Measurements from ENCODE around the gene CRYL1. TPM values are rescaled to one million over a fixed set of nuclear protein-coding genes. Genes with fewer than 3 reads are reported as not detected.

Gene CRYL1
- total RNA-seq, 5 donors from 2014 or later (not counting 1 experiment from before 2014, with no cell fraction given), result 12.3 to 21.5 (median 17.9) TPM

DNA sequence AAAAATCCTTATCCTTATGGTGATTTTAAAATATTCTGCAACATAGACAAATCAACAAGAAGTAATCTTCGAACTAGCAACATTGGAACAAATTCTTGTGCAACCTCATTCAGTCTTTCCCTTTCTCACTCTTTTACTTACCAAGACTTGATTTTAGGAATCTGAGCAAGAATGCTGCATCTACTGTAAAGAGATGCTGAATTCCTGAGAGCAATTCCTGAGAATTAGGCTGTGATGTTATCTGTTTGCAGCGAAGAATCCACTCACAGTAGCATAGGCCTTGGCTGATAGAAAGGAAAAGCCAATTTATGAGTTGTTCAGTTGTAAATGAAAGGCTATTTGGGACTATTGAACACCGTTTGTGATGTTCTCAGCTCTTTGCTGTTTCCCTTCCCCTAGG is 144.3 kb downstream of the CRYL1 start:
- ATAC-seq (replicated peaks in 1 of 4) (no peak), DNase-seq (no peak)
- Mint-ChIP-seq H3K9me3 (no peaks in the 10 kb centered on the region), H3K36me3 (no peaks in the 10 kb centered on the region), H3K27ac (no peak overlapping the region), H3K4me3 (no peak overlapping the region), H3K27me3 (peaks cover 2 to 3% of the 10 kb centered on the region in 2 donors), H3K4me1 (peaks cover 0 to 5% (median 0%) of the 10 kb centered on the region in 3 donors)
- Histone ChIP-seq H3K27me3 (replicated peaks in 1 of 2; ENCODE audit: control insufficient read depth in 2 of 2, extremely low read depth in 1 of 2, insufficient read depth in 2 of 2, low read length in 1 of 2) (no peaks in the 10 kb centered on the region), H3K9me3 (no peaks in the 10 kb centered on the region), H3K27ac (ENCODE audit: low read length) (no peak overlapping the region), H3K36me3 (ENCODE audit: control insufficient read depth in 2 of 2, extremely low read depth in 1 of 2, insufficient read depth in 1 of 2, low read length in 1 of 2) (no peaks in the 10 kb centered on the region), H3K4me1 (ENCODE audit: control insufficient read depth in 1 of 2, extremely low read depth in 1 of 2, insufficient read depth in 2 of 2, low read length in 2 of 2) (no peaks in the 10 kb centered on the region), H3K4me3 (ENCODE audit: control insufficient read depth in 1 of 2, extremely low read depth in 1 of 2, low read length in 1 of 2) (no peak overlapping the region)
- CTCF ChIA-PET, result no interaction called here
- WGBS (ENCODE audit: insufficient coverage), result 83% methylated on average over 1 of the region's 3 CpGs
- POLR2A ChIA-PET, result no interaction called here

DNA sequence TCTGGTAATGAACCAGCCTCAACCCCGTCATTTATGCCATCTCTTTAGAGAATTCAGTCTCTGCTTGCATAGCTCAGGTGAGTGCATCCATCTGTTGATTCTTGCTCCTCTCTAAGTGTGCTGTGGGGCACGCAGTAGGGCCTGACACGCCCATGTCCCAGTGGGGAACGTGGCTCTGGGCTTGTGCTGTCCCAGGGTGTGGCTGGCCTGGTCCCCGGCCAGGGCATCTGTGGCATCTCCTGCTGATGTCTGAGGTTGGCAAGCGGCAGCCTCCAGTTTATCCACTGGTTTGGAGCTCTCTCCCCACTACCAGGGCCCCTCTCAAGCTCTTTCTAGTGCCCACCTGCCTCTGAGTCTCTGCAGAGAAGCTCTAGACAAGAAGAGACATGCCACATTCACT is 146.9 kb downstream of the CRYL1 start:
- CTCF ChIA-PET, result no interaction called here
- H3K36me3 Mint-ChIP-seq, result no peaks in the 10 kb centered on the region
- no peaks in the 10 kb centered on the region for H3K9me3 ChIP-seq
- DNase-seq, result no peak
- no peak overlapping the region for H3K27ac ChIP-seq (ENCODE audit: low read length)
- no peaks in the 10 kb centered on the region for H3K4me1 ChIP-seq (ENCODE audit: control insufficient read depth in 1 of 2, extremely low read depth in 1 of 2, insufficient read depth in 2 of 2, low read length in 2 of 2)
- no peak for ATAC-seq (replicated peaks in 1 of 4)
- H3K27me3 ChIP-seq (replicated peaks in 1 of 2; ENCODE audit: control insufficient read depth in 2 of 2, extremely low read depth in 1 of 2, insufficient read depth in 2 of 2, low read length in 1 of 2), result no peaks in the 10 kb centered on the region
- peaks cover 0 to 2% of the 10 kb centered on the region in 2 donors for H3K27me3 Mint-ChIP-seq
- peaks cover 0 to 5% (median 0%) of the 10 kb centered on the region in 3 donors for H3K4me1 Mint-ChIP-seq
- 76% methylated on average over 4 of the region's 6 CpGs for WGBS (ENCODE audit: insufficient coverage)
- no peak overlapping the region for H3K4me3 ChIP-seq (ENCODE audit: control insufficient read depth in 1 of 2, extremely low read depth in 1 of 2, low read length in 1 of 2)
- POLR2A ChIA-PET, result no interaction called here
- H3K4me3 Mint-ChIP-seq, result no peak overlapping the region
- H3K9me3 Mint-ChIP-seq, result no peaks in the 10 kb centered on the region
- H3K27ac Mint-ChIP-seq, result no peak overlapping the region
- H3K36me3 ChIP-seq (ENCODE audit: control insufficient read depth in 2 of 2, extremely low read depth in 1 of 2, insufficient read depth in 1 of 2, low read length in 1 of 2), result no peaks in the 10 kb centered on the region

DNA sequence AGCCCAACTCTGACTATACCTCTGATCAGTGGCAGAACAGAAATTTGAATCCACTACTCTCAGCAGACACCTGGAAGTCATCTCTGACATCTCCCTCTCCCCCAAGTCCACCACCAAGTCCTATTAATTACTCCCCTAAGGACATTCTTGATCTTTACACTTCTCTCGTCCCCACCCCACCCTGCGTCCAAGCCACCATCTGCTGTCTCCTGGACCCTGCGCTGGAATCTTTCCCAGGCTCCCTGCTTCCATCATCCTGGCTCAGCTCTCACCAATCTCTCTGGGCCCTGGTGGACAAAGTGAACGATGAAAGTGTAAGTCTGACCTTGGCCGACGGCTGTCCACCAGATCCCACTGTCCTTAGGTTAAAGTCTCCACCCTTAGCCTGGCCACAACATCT is 147.9 kb downstream of the CRYL1 start:
- CTCF ChIA-PET, result no interaction called here
- WGBS (ENCODE audit: insufficient coverage), result 93% methylated on average over 3 of the region's 6 CpGs
- peaks cover 0 to 3% of the 10 kb centered on the region in 2 donors for H3K27me3 Mint-ChIP-seq
- Histone ChIP-seq H3K27me3 (replicated peaks in 1 of 2; ENCODE audit: control insufficient read depth in 2 of 2, extremely low read depth in 1 of 2, insufficient read depth in 2 of 2, low read length in 1 of 2) (no peaks in the 10 kb centered on the region), H3K36me3 (ENCODE audit: control insufficient read depth in 2 of 2, extremely low read depth in 1 of 2, insufficient read depth in 1 of 2, low read length in 1 of 2) (no peaks in the 10 kb centered on the region), H3K27ac (ENCODE audit: low read length) (no peak overlapping the region), H3K9me3 (no peaks in the 10 kb centered on the region), H3K4me3 (ENCODE audit: control insufficient read depth in 1 of 2, extremely low read depth in 1 of 2, low read length in 1 of 2) (no peak overlapping the region), H3K4me1 (ENCODE audit: control insufficient read depth in 1 of 2, extremely low read depth in 1 of 2, insufficient read depth in 2 of 2, low read length in 2 of 2) (no peaks in the 10 kb centered on the region)
- DNase-seq (no peak), ATAC-seq (replicated peaks in 1 of 4) (no peak)
- no peak overlapping the region for H3K27ac Mint-ChIP-seq
- H3K4me1 Mint-ChIP-seq, result no peaks in the 10 kb centered on the region
- POLR2A ChIA-PET, result interaction anchor here in 1 of 2 donors (0.5 kb wide), 1 partner anchor 1097 kb away, joined by 3 read pairs; no protein-coding TSS in a partner anchor
- no peaks in the 10 kb centered on the region for H3K9me3 Mint-ChIP-seq
- H3K36me3 Mint-ChIP-seq, result no peaks in the 10 kb centered on the region
- no peak overlapping the region for H3K4me3 Mint-ChIP-seq

DNA sequence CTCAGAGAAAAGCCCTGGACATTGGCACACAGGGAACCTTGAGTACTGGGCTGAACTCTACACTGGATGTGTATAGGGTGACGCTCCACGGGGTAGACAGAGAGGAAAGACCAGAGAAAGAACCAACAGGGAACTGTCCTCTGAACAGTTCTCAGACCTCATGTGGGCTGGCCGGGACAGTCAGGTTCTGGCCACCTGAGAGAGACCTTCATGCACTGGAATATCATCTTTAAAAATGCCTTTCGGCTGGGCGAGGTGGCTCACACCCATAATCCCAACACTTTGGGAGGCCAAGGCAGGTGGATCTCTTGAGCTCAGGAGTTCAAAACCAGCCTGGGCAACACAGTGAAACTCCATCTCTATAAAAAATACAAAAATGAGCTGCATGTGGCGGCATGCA is 149.8 kb downstream of the CRYL1 start:
- Histone ChIP-seq H3K27me3 (replicated peaks in 1 of 2; ENCODE audit: control insufficient read depth in 2 of 2, extremely low read depth in 1 of 2, insufficient read depth in 2 of 2, low read length in 1 of 2) (peaks cover 0 to 3% of the 10 kb centered on the region in 2 experiments), H3K27ac (ENCODE audit: low read length) (no peak overlapping the region), H3K36me3 (ENCODE audit: control insufficient read depth in 2 of 2, extremely low read depth in 1 of 2, insufficient read depth in 1 of 2, low read length in 1 of 2) (no peaks in the 10 kb centered on the region), H3K4me3 (ENCODE audit: control insufficient read depth in 1 of 2, extremely low read depth in 1 of 2, low read length in 1 of 2) (no peak overlapping the region), H3K9me3 (no peaks in the 10 kb centered on the region), H3K4me1 (ENCODE audit: control insufficient read depth in 1 of 2, extremely low read depth in 1 of 2, insufficient read depth in 2 of 2, low read length in 2 of 2) (no peaks in the 10 kb centered on the region)
- H3K4me3 Mint-ChIP-seq, result no peak overlapping the region
- no peaks in the 10 kb centered on the region for H3K36me3 Mint-ChIP-seq
- WGBS (ENCODE audit: insufficient coverage), result 91% methylated on average over 5 of the region's 6 CpGs
- H3K9me3 Mint-ChIP-seq, result no peaks in the 10 kb centered on the region
- ATAC-seq (replicated peaks in 1 of 4) (no peak), DNase-seq (no peak)
- peaks cover 0 to 3% of the 10 kb centered on the region in 2 donors for H3K27me3 Mint-ChIP-seq
- H3K27ac Mint-ChIP-seq, result no peak overlapping the region
- ChIA-PET CTCF (no interaction called here), POLR2A (no interaction called here)
- H3K4me1 Mint-ChIP-seq, result no peaks in the 10 kb centered on the region

DNA sequence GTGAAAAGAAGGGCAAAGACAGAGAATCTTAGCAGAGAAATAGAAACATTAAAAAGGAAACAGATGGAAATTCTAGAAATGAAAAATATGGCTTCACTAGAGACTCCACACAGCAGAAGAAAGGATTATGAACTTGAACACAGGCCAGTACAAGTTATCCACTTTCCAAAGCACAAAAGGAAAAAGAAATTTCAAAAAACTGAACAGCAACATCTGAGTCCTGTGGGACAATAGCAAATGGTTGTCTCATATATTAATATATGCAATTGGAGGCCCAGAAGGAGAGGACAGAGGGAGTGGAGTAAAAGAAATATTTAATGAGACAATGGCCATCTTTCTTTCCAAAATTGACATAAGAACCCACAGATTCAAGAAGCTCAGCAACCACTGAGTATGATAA is 151.8 kb downstream of the CRYL1 start:
- Mint-ChIP-seq H3K27ac (no peak overlapping the region), H3K9me3 (no peaks in the 10 kb centered on the region), H3K4me1 (no peaks in the 10 kb centered on the region), H3K27me3 (peaks cover 7 to 12% of the 10 kb centered on the region in 2 donors), H3K4me3 (no peak overlapping the region), H3K36me3 (no peaks in the 10 kb centered on the region)
- H3K4me3 ChIP-seq (ENCODE audit: control insufficient read depth in 1 of 2, extremely low read depth in 1 of 2, low read length in 1 of 2), result no peak overlapping the region
- H3K27ac ChIP-seq (ENCODE audit: low read length), result no peak overlapping the region
- POLR2A ChIA-PET, result interaction anchor here in 1 of 2 donors (1.1 kb wide), 1 partner anchor 55 kb away, joined by 4 read pairs; no protein-coding TSS in a partner anchor
- H3K27me3 ChIP-seq (replicated peaks in 1 of 2; ENCODE audit: control insufficient read depth in 2 of 2, extremely low read depth in 1 of 2, insufficient read depth in 2 of 2, low read length in 1 of 2), result peaks cover 0 to 3% of the 10 kb centered on the region in 2 experiments
- CTCF ChIA-PET, result no interaction called here
- no peak for DNase-seq
- H3K9me3 ChIP-seq, result no peaks in the 10 kb centered on the region
- H3K4me1 ChIP-seq (ENCODE audit: control insufficient read depth in 1 of 2, extremely low read depth in 1 of 2, insufficient read depth in 2 of 2, low read length in 2 of 2), result no peaks in the 10 kb centered on the region
- no peak for ATAC-seq (replicated peaks in 1 of 4)
- no peaks in the 10 kb centered on the region for H3K36me3 ChIP-seq (ENCODE audit: control insufficient read depth in 2 of 2, extremely low read depth in 1 of 2, insufficient read depth in 1 of 2, low read length in 1 of 2)

DNA sequence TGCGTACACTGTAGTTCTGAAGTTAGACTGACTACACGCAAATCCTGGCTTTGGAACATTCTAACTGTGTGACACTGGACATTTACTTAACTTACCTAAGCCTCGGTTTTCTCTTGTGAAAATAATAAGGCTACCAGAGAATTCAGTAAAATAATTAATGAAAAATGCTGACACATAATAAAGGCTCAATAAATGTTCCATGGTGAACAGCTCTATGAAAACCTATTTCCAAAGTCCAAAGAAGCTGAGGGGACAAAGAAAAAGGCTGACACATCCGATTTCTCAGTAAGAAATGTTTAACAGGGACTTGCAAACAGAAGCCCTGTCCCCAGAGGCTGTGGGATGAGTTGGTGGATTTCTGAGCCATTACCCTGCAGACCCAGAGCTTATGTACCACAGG is 153.8 kb downstream of the CRYL1 start:
- Histone ChIP-seq H3K36me3 (ENCODE audit: control insufficient read depth in 2 of 2, extremely low read depth in 1 of 2, insufficient read depth in 1 of 2, low read length in 1 of 2) (no peaks in the 10 kb centered on the region), H3K4me3 (ENCODE audit: control insufficient read depth in 1 of 2, extremely low read depth in 1 of 2, low read length in 1 of 2) (no peak overlapping the region), H3K9me3 (no peaks in the 10 kb centered on the region), H3K27me3 (replicated peaks in 1 of 2; ENCODE audit: control insufficient read depth in 2 of 2, extremely low read depth in 1 of 2, insufficient read depth in 2 of 2, low read length in 1 of 2) (peaks cover 0 to 5% of the 10 kb centered on the region in 2 experiments), H3K4me1 (ENCODE audit: control insufficient read depth in 1 of 2, extremely low read depth in 1 of 2, insufficient read depth in 2 of 2, low read length in 2 of 2) (no peaks in the 10 kb centered on the region), H3K27ac (ENCODE audit: low read length) (no peak overlapping the region)
- Mint-ChIP-seq H3K27ac (no peak overlapping the region), H3K9me3 (no peaks in the 10 kb centered on the region), H3K27me3 (peaks cover 11 to 14% of the 10 kb centered on the region in 2 donors), H3K36me3 (no peaks in the 10 kb centered on the region), H3K4me1 (no peaks in the 10 kb centered on the region), H3K4me3 (no peak overlapping the region)
- no peak for ATAC-seq (replicated peaks in 1 of 4)
- DNase-seq, result no peak
- 93% methylated on average over 2 of the region's 4 CpGs for WGBS (ENCODE audit: insufficient coverage)
- POLR2A ChIA-PET, result no interaction called here
- CTCF ChIA-PET, result no interaction called here

DNA sequence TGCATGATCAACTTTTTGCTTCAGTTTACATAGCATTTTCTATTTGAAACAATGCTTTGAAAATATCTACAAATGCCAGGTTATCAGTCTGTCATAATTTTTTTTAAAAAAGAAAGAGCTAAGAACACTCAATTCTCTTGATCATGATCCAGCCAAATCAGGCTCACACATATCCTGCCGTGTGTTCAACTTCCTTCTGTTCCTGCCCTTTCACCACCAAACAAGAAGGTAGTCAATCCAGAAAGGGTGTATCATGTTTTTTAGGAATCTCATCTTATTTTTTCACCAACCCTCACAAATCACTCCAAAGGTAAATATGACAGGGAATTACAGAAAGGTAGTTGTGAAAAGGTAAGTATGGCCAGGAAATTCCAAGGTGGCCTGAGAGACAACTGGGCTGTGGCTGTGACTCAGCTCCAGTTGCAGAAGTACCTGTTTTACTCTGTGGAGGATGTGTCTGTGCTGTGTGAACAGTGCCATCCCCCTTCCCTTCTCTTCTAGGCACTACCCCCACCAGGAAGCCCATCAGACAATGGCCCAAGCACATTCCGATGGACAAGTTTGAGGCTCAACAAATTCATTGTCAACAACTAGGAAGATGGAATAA is 154.7 kb downstream of the CRYL1 start:
- Mint-ChIP-seq H3K9me3 (no peaks in the 10 kb centered on the region), H3K4me1 (no peaks in the 10 kb centered on the region), H3K4me3 (no peak overlapping the region), H3K36me3 (no peaks in the 10 kb centered on the region), H3K27me3 (peaks cover 11 to 14% of the 10 kb centered on the region in 2 donors), H3K27ac (no peak overlapping the region)
- Histone ChIP-seq H3K36me3 (ENCODE audit: control insufficient read depth in 2 of 2, extremely low read depth in 1 of 2, insufficient read depth in 1 of 2, low read length in 1 of 2) (no peaks in the 10 kb centered on the region), H3K27ac (ENCODE audit: low read length) (no peak overlapping the region), H3K4me3 (ENCODE audit: control insufficient read depth in 1 of 2, extremely low read depth in 1 of 2, low read length in 1 of 2) (no peak overlapping the region), H3K27me3 (replicated peaks in 1 of 2; ENCODE audit: control insufficient read depth in 2 of 2, extremely low read depth in 1 of 2, insufficient read depth in 2 of 2, low read length in 1 of 2) (peaks cover 0 to 7% of the 10 kb centered on the region in 2 experiments), H3K4me1 (ENCODE audit: control insufficient read depth in 1 of 2, extremely low read depth in 1 of 2, insufficient read depth in 2 of 2, low read length in 2 of 2) (no peaks in the 10 kb centered on the region), H3K9me3 (no peaks in the 10 kb centered on the region)
- ATAC-seq (replicated peaks in 1 of 4) (no peak), DNase-seq (no peak)
- CTCF ChIA-PET, result no interaction called here
- no CpG with 5 or more reads among the region's 2 CpGs for WGBS (ENCODE audit: insufficient coverage)
- POLR2A ChIA-PET, result interaction anchor here in 1 of 2 donors (0.7 kb wide), 1 partner anchor 8 kb away, joined by 3 read pairs; no protein-coding TSS in a partner anchor

All from T-cell (primary cell).